GM21717 (cell line): ENCODE data around the gene PSMD1.

Experiments used
- ATAC-seq: cut with Tn5 transposase; IDR thresholded peaks from one replicate; pipeline ENCODE4 v1.9.1; 2021; ENCODE audit warnings: mild to moderate bottlenecking, moderate library complexity; ENCODE audit not compliant: unreplicated experiment

PSMD1 gene

GRCh38 chr2:231110551-231110950 is 53.9 kb downstream of the PSMD1 start:
- no peak for ATAC-seq

GRCh38 chr2:231111987-231112386 is 55.3 kb downstream of the PSMD1 start:
- no peak for ATAC-seq

- ATAC-seq, result no peak
Observed at GRCh38 chr2:231113489-231113888, 56.8 kb downstream of the PSMD1 start.

- no peak for ATAC-seq
Observed at GRCh38 chr2:231115651-231116050, 59.0 kb downstream of the PSMD1 start.

GRCh38 chr2:231117148-231117547 is 60.5 kb downstream of the PSMD1 start:
- ATAC-seq, result no peak

- no peak for ATAC-seq
Observed at GRCh38 chr2:231117922-231118613, 61.4 kb downstream of the PSMD1 start.

- no peak for ATAC-seq
Observed at GRCh38 chr2:231118614-231118942, 61.9 kb downstream of the PSMD1 start.

- ATAC-seq, result no peak
Observed at GRCh38 chr2:231123362-231123898, 66.8 kb downstream of the PSMD1 start.

- no peak for ATAC-seq
Observed at GRCh38 chr2:231124838-231125568, 68.3 kb downstream of the PSMD1 start, which contains the start of gene HTR2B. HTR2B (minus strand) TSS chr2:231125042; CDS start chr2:231123764, 1,278 bp downstream.

GRCh38 chr2:231126123-231126522 is 69.5 kb downstream of the PSMD1 start:
- no peak for ATAC-seq

- no peak for ATAC-seq
Observed at GRCh38 chr2:231127480-231127879, 70.8 kb downstream of the PSMD1 start.

- no peak for ATAC-seq
Observed at GRCh38 chr2:231127936-231128335, 71.3 kb downstream of the PSMD1 start.

GRCh38 chr2:231128541-231128940 is 71.9 kb downstream of the PSMD1 start:
- no peak for ATAC-seq

- ATAC-seq, result no peak
Observed at GRCh38 chr2:231129216-231129615, 72.5 kb downstream of the PSMD1 start.

- no peak for ATAC-seq
Observed at GRCh38 chr2:231130336-231131056, 73.8 kb downstream of the PSMD1 start.

GRCh38 chr2:231132129-231132528 is 75.5 kb downstream of the PSMD1 start:
- ATAC-seq, result no peak

GRCh38 chr2:231133365-231134099 is 76.9 kb downstream of the PSMD1 start:
- no peak for ATAC-seq

GRCh38 chr2:231134910-231135655 is 78.4 kb downstream of the PSMD1 start:
- ATAC-seq, result no peak

GRCh38 chr2:231138699-231139098 is 82.0 kb downstream of the PSMD1 start:
- no peak for ATAC-seq

- no peak for ATAC-seq
Observed at GRCh38 chr2:231139796-231140195, 83.1 kb downstream of the PSMD1 start.
